ENCODE results near the gene TTC34. TPM values are rescaled to one million over a fixed set of nuclear protein-coding genes. Genes with fewer than 3 reads are reported as not detected.

Gene TTC34
- total and polyA plus RNA-seq, 10 of the 15 experiments (the other 5 are each of a cell fraction or from before 2014, with no cell fraction given) = 0.03 to 0.49 (median 0.05) TPM; not detected in 2

DNA sequence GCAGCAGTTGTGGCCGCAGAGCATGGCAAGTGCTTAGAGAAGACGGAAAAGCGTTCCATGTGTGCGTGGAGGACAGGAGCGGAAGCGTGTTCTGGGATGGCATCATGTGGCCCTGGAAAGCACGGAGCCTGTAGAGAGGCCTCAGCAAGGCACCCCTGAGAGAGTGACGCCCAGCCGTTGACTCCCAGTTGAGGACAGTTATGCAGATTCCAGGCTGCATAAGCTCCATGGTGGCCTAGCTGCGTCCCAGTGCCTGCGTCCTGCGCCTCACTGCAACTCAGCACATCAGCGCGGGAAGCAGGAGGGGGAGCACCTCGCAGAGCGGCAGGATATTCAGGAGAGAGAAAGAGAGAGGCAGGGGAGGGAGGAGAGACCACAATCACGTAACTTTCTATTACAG lies 49.0 kb upstream of the TTC34 start:
- Histone ChIP-seq H3K27ac (ENCODE audit: control insufficient read depth, insufficient read depth) (no peak overlapping the region), H3K4me3 (no peak overlapping the region), H4K20me1 (ENCODE audit: control insufficient read depth, insufficient read depth) (no peaks in the 10 kb centered on the region), H3K9me3 (replicated peaks; ENCODE audit: control insufficient read depth, insufficient read depth, low read length) (no peaks in the 10 kb centered on the region; the same call in 2 of the 3 replicates), H3K79me2 (ENCODE audit: control insufficient read depth, insufficient read depth, low read length) (no peaks in the 10 kb centered on the region), H3K4me2 (ENCODE audit: control insufficient read depth, insufficient read depth) (no peak overlapping the region), H3K9ac (ENCODE audit: control insufficient read depth, insufficient read depth, low read length) (no peak overlapping the region), H2AFZ (ENCODE audit: control insufficient read depth, low read depth, low read length) (no peak overlapping the region), H3K36me3 (ENCODE audit: control insufficient read depth in 2 of 2, insufficient read depth in 2 of 2, low read length in 1 of 2) (no peaks in the 10 kb centered on the region), H3K4me1 (ENCODE audit: control insufficient read depth, insufficient read depth, low read length) (no peaks in the 10 kb centered on the region), H3K27me3 (replicated peaks in 1 of 2; ENCODE audit: control insufficient read depth in 2 of 2, insufficient read depth in 2 of 2, low read length in 1 of 2) (no peaks in the 10 kb centered on the region)
- ChIA-PET SMC1A (ENCODE audit: uncharacterized antibody, unreplicated experiment) (no interaction called here), CTCF (no interaction called here), RAD21 (ENCODE audit: unreplicated experiment) (no interaction called here), POLR2A (no interaction called here)
- ATAC-seq (no peak), DNase-seq (ENCODE audit: low read depth, low spot score) (no peak), FAIRE-seq (no peak)
- WGBS (ENCODE audit: insufficient coverage, insufficient replicate concordance, low lambda C conversion rate, missing lambda C conversion rate) = 46% methylated on average over 17 of the region's 17 CpGs
- in situ Hi-C loops (cut with MboI) (no loop called here), intact Hi-C loops (cut with micrococcal nuclease; ENCODE audit: unreplicated experiment) (no loop called here)
- BruUV-seq (replicated peaks) = no TSS peak
- TF ChIP-seq, protein P1, sequence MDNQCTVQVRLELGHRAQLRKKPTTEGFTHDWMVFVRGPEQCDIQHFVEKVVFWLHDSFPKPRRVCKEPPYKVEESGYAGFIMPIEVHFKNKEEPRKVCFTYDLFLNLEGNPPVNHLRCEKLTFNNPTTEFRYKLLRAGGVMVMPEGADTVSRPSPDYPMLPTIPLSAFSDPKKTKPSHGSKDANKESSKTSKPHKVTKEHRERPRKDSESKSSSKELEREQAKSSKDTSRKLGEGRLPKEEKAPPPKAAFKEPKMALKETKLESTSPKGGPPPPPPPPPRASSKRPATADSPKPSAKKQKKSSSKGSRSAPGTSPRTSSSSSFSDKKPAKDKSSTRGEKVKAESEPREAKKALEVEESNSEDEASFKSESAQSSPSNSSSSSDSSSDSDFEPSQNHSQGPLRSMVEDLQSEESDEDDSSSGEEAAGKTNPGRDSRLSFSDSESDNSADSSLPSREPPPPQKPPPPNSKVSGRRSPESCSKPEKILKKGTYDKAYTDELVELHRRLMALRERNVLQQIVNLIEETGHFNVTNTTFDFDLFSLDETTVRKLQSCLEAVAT (IDR thresholded peaks at IDR 0.05) = no peak
- TF ChIP-seq SMAD5 (IDR thresholded peaks at IDR 0.05; ENCODE audit: low read depth) (no peak), HDAC6 (IDR thresholded peaks at IDR 0.05; ENCODE audit: unreplicated experiment) (no peak), POLR2AphosphoS5 (IDR thresholded peaks at IDR 0.05; ENCODE audit: low read length) (no peak), KAT2A (conservative IDR thresholded peaks at IDR 0.05; ENCODE audit: control insufficient read depth, low read depth, low read length) (no peak), HDGF (IDR thresholded peaks at IDR 0.05) (no peak), ZBED1 (IDR thresholded peaks at IDR 0.05; ENCODE audit: borderline replicate concordance) (no peak), ZZZ3 (IDR thresholded peaks at IDR 0.05; ENCODE audit: control insufficient read depth, insufficient read length, low read depth) (no peak), ATF7 (IDR thresholded peaks at IDR 0.05; ENCODE audit: low read depth) (no peak), RUNX3 (IDR thresholded peaks at IDR 0.05; ENCODE audit: low read length) (no peak), EZH2 (IDR thresholded peaks at IDR 0.05; ENCODE audit: borderline replicate concordance, control insufficient read depth, low read depth, low read length) (no peak), RAD21 (IDR thresholded peaks at IDR 0.05; ENCODE audit: insufficient read depth, low read depth, low read length) (no peak), GATAD2B (conservative IDR thresholded peaks at IDR 0.05; ENCODE audit: low read depth) (no peak), BCL11A (IDR thresholded peaks at IDR 0.05; ENCODE audit: low read depth, low read length) (no peak), NFYA (IDR thresholded peaks at IDR 0.05; ENCODE audit: borderline replicate concordance, low read depth, low read length) (no peak)
- TF ChIP-seq, protein P2, sequence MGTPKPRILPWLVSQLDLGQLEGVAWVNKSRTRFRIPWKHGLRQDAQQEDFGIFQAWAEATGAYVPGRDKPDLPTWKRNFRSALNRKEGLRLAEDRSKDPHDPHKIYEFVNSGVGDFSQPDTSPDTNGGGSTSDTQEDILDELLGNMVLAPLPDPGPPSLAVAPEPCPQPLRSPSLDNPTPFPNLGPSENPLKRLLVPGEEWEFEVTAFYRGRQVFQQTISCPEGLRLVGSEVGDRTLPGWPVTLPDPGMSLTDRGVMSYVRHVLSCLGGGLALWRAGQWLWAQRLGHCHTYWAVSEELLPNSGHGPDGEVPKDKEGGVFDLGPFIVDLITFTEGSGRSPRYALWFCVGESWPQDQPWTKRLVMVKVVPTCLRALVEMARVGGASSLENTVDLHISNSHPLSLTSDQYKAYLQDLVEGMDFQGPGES (IDR thresholded peaks at IDR 0.05) = no peak

All from GM12878 (cell line).